LNCaP clone FGC (cell line): ENCODE measurements around the gene SLC24A4.

Experiments
- DNase-seq: peaks from one replicate; pipeline ENCODE4 v3.0.0-alpha.2; 2011; ENCODE audit warnings: low read depth
- H3K4me3 ChIP-seq: 2 replicates; pipeline ENCODE4 v1.5.1; 2011; ENCODE audit warnings: mild to moderate bottlenecking, low read depth, low read length, control low read depth
- TF ChIP-seq, protein P1 (sequence below): IDR thresholded peaks from 2 replicates; pipeline ENCODE4 v1.5.1; 2012; ENCODE audit warnings: mild to moderate bottlenecking; ENCODE audit not compliant: control insufficient read depth, insufficient read depth; ENCODE audit errors: extremely low read depth

Gene SLC24A4

DNA sequence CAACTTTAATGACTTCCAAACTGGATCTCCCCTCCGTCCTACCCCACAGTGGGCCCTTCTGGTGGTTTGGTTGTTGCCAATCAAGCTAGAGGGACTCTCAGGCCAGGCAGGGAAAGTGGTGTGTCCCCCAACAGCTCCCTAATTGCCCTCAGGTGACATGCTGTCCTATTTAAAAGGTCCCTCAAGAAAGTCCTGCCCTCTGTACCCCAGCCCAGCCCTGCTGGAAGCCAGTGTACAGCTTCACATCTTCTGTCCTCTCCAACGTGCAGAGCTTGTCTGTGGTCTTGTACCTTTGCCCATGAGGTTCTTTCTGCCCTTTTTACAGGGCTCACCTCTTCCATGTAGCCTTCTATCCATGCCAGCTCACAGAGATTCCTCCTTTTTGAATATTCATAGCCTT, 194.8 kb downstream of the SLC24A4 start:
- H3K4me3 ChIP-seq, result no peak overlapping the region
- TF ChIP-seq, protein P1, sequence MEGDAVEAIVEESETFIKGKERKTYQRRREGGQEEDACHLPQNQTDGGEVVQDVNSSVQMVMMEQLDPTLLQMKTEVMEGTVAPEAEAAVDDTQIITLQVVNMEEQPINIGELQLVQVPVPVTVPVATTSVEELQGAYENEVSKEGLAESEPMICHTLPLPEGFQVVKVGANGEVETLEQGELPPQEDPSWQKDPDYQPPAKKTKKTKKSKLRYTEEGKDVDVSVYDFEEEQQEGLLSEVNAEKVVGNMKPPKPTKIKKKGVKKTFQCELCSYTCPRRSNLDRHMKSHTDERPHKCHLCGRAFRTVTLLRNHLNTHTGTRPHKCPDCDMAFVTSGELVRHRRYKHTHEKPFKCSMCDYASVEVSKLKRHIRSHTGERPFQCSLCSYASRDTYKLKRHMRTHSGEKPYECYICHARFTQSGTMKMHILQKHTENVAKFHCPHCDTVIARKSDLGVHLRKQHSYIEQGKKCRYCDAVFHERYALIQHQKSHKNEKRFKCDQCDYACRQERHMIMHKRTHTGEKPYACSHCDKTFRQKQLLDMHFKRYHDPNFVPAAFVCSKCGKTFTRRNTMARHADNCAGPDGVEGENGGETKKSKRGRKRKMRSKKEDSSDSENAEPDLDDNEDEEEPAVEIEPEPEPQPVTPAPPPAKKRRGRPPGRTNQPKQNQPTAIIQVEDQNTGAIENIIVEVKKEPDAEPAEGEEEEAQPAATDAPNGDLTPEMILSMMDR, result no peak
- no peak for DNase-seq

DNA sequence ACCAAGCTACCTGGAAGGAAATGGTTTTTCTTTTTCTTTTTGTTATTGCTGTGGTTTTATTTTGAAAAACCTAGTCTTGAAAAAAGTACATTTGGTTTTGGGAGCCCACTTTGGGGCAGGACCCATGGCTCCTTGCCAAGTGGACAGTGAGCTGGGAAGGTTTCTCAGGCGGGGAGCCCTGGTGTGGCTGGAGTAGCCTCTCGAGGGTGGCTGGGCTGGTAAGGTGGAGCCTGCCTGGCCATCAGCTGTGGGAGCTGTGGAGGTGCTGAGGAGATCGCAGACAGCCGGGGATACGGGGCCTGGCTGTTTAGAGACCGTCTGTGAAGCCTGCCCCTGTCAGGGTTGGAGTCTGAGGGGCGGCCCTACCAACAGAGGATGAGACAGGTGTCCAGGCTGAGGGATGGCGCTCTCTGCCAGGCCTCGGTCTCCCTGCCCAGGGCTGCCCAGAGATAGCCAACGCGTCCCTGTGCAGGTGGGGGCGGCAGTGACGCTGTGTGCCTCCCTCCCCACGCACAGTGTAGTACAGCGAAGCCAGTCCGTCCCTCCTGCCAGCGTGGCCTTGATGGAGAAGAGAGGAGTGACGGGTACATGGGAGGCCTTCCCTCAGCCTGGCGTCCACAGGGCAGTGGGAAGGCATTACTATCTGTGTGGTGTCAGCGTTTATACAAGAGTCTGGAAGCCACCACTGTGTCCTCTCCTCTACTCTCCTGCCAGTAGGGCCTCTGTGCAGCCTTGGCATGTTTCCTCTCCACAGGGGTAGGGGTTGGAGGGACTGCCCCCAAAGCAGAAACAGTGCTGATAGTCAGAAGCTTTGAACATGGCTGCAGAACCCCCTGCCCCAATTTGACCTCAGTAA, 196.5 kb downstream of the SLC24A4 start:
- TF ChIP-seq, protein P1, result no peak
- no peak for DNase-seq

DNA sequence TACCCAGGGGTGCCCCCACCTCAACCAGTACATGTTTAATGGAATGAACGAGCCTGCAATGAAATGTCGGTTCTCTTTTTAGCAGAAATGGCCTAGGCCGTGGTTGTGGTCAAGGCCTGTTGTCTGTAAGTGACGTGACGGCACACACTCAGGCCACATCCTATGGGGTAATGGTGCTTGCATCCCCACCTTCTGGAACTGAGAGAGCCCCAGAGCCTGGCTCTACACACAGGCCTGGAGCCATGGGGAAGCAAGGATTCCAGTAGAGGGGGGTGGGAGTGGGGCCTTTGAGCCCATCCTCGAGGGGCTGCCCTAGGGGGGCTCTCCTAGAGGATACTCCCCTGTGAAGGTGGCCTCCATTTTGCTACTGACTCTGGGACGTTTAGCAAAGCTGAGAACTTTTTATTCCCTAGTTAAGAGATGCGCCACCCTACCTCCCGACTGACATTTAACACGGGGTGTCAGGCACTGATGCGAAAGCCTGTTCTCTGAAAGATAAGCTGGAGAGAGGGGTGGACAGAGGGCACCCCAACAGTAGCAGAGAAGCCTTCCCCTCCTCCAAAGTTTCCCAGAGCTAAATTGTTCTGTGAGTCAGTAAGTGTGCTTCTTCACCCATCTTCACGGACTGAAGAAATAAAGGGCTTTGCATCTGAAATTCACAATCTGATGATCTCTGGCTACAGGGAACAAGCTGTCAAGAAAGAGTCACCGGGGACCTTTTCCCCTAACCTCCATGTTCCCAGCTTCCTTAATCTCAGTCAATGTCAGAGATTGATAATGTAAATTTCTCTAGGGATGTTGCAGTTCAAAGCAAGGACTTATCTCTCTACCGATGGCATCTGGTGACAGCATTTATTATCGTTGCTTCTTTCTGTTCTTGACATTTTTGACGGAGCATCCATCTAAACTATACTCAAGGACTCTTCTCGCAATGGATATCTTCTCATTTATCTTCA, 197.4 kb downstream of the SLC24A4 start:
- TF ChIP-seq, protein P1, result no peak
- no peak for DNase-seq
- H3K4me3 ChIP-seq, result no peak overlapping the region

More for the DNA sequence above, 196.5 kb downstream of the SLC24A4 start:
- H3K4me3 ChIP-seq, result no peak overlapping the region

DNA sequence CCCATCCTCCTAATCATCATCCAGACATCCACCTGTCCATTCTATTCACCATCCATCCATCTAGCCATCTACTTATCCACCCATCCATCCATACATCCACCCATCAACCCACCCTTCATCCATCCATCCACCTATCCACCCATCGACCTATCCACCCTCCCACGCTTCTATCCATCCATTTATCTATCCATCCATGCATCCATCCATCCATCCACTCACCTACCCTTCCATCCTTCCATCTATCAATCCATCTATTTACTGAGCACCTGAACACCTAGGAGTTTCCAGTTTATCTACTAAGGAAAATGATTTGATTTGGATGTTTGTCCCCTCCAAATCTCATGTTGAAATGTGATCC, 198.1 kb downstream of the SLC24A4 start:
- H3K4me3 ChIP-seq, result no peak overlapping the region
- TF ChIP-seq, protein P1, result no peak
- DNase-seq, result no peak

DNA sequence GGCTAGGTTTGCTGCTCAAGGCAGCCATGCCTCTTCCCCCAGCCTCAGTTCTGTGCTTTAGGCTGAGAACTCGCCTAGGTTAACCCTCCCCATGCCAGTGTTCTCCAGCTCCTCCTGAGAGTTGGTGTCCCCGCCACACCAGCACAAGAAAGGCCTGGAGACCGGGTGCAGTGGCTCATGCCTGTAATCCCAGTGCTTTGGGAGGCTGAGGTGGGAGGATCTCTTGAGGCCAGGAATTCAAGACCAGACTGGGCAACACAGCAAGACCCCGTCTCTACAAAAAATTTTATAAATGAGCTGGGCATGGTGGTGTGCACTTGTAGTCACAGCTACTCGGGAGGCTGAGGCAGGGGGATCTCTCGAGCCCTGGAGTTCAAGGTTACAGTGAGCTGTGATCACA, 200.8 kb downstream of the SLC24A4 start:
- no peak overlapping the region for H3K4me3 ChIP-seq
- TF ChIP-seq, protein P1, result no peak
- no peak for DNase-seq

DNA sequence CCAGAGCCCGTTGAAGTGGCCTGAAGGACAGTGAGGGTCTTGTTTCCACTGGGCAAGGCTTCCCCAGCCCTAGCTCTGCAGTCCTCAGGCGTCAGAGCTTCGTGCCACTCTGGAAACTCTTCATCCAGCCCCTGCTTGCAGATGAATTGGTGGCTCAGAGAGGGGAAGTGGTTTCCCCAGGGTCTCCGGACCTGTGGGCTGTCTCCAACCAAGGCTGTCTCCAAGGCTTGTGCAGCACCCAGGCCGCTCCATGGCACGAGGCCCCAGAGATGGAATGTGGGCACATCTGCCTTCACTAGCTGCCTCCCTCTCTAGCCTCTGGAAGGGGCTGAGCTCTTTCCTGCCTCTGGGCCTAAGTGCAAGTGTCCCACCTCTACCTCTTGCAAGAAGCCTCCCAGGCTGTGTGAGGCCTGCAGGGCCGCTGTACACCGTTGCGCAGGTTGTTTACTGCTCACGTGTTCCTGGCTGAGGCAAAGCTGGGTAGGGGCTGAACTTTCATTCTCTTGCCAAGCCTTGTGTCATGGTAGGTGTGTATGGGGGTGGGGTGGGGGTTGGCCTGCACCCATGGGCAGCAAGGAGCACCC, 201.7 kb downstream of the SLC24A4 start:
- DNase-seq, result no peak
- H3K4me3 ChIP-seq, result no peak overlapping the region
- TF ChIP-seq, protein P1, result no peak
